RWPE2 (cell line): Measurements from ENCODE around the gene SKP1.
"Not testable (repeated sequence)": the region's sequence is repeated elsewhere in the genome, so short reads cannot be mapped to it uniquely, and the experiment has no call there.

Experiments used
- ATAC-seq: fragments of 200-7000 bp; cut with Tn5 transposase; 3 replicates; pipeline ENCODE4 v1.9.1; 2021; ENCODE audit warnings: low read depth
- DNase-seq: peaks from one replicate; pipeline ENCODE4 v3.0.0-alpha.2; 2020; ENCODE audit warnings: low spot score
- H3K27ac ChIP-seq: fragments of 450-650 bp; 2 replicates; pipeline ENCODE4 v1.5.1; 2017; ENCODE audit warnings: mild to moderate bottlenecking; ENCODE audit not compliant: poor library complexity, severe bottlenecking
- H3K27me3 ChIP-seq: fragments of 250-450 bp; sonication (Bioruptor Pico); 2 replicates; pipeline ENCODE4 v1.5.1; 2021; ENCODE audit warnings: mild to moderate bottlenecking, moderate library complexity; ENCODE audit not compliant: insufficient read depth, poor library complexity, severe bottlenecking
- H3K36me3 ChIP-seq: fragments of 250-450 bp; sonication (Bioruptor Pico); 2 replicates; pipeline ENCODE4 v1.5.1; 2020; ENCODE audit warnings: low read depth, mild to moderate bottlenecking, moderate library complexity
- H3K4me1 ChIP-seq: fragments of 250-450 bp; sonication (Bioruptor Pico); 2 replicates; pipeline ENCODE4 v1.5.1; 2021; ENCODE audit warnings: mild to moderate bottlenecking, moderate library complexity; ENCODE audit not compliant: insufficient read depth, poor library complexity, severe bottlenecking
- H3K4me3 ChIP-seq: fragments of 250-450 bp; sonication (Bioruptor Pico); 2 replicates; pipeline ENCODE4 v1.5.1; 2021; ENCODE audit warnings: mild to moderate bottlenecking, moderate library complexity; ENCODE audit not compliant: severe bottlenecking
- H3K9me3 ChIP-seq: fragments of 250-450 bp; sonication (Bioruptor Pico); 2 replicates; pipeline ENCODE4 v1.5.1; 2021; ENCODE audit warnings: mild to moderate bottlenecking, moderate library complexity; ENCODE audit not compliant: severe bottlenecking
- TF ChIP-seq, protein P1 (sequence below): fragments of 450-650 bp; IDR thresholded peaks from one replicate; pipeline ENCODE4 v1.5.1; 2017; ENCODE audit warnings: mild to moderate bottlenecking, moderate library complexity; ENCODE audit not compliant: poor library complexity, severe bottlenecking

SKP1 gene

DNA sequence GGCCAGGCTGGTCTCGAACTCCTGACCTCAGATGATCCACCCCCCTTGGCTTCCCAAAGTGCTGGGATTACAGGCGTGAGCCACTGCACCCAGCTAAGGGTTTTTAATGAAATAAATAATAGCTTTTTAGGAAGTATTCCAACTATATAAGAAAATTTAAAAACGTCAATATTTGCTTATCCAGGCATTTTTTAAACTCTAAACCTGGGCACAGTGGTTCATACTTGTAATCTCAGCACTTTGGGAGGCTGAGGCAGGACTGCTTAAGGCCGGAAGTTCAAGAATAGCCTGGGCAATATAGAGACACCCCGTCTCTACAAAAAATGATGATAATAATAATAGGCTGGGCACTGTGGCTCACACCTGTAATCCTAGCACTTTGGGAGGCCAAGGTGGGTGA, 14.2 kb downstream of the SKP1 start:
- H3K27ac ChIP-seq = no peak overlapping the region
- no peaks in the 10 kb centered on the region for H3K4me1 ChIP-seq
- H3K9me3 ChIP-seq = peaks cover 9% of the 10 kb centered on the region
- DNase-seq = no peak
- ATAC-seq = no peak
- no peaks in the 10 kb centered on the region for H3K27me3 ChIP-seq
- no peak overlapping the region for H3K4me3 ChIP-seq
- TF ChIP-seq, protein P1, sequence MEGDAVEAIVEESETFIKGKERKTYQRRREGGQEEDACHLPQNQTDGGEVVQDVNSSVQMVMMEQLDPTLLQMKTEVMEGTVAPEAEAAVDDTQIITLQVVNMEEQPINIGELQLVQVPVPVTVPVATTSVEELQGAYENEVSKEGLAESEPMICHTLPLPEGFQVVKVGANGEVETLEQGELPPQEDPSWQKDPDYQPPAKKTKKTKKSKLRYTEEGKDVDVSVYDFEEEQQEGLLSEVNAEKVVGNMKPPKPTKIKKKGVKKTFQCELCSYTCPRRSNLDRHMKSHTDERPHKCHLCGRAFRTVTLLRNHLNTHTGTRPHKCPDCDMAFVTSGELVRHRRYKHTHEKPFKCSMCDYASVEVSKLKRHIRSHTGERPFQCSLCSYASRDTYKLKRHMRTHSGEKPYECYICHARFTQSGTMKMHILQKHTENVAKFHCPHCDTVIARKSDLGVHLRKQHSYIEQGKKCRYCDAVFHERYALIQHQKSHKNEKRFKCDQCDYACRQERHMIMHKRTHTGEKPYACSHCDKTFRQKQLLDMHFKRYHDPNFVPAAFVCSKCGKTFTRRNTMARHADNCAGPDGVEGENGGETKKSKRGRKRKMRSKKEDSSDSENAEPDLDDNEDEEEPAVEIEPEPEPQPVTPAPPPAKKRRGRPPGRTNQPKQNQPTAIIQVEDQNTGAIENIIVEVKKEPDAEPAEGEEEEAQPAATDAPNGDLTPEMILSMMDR = no peak
- peaks cover 88% of the 10 kb centered on the region for H3K36me3 ChIP-seq

DNA sequence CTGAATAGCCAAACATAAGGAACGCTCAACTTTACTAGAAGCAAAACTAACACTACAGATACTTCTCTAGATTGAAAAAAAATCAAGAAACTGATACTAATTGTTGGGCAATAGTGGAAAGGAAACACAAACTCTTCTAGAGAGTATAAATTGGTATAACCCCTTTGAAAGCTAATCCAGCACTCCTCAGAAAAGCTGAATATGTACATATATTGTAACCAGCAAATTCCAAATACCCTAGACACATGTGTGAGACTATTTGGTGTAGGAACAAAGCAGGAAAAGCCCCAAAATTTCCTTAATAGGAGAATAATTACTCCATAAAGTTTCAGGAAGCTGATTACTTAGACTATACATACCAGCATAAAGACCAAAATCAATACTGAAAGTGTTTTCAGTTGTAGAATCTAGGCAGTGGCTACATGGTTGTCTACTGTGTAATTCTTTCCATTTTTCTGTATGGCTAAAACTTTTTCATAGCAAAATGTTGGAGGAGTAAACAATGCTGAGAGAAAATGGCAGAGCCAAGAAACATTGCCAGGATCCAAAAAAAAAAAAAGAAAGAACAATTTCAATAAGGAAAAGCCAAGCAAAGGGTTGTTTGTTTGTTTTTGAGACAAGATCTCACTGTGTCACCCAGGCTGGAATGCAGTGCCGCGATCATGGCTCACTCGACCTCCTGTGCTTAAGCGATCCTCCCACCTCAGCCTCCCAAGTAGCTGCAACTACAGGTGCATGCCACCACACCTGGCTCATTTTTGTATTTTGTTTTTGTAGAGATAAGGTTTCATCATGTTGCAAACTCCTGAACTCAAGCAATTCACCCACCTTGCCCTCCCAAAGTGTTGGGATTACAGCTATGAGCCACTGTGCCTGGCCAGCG, 15.0 kb downstream of the SKP1 start:
- Histone ChIP-seq H3K27me3 (no peaks in the 10 kb centered on the region), H3K4me3 (no peak overlapping the region), H3K4me1 (no peaks in the 10 kb centered on the region), H3K36me3 (peaks cover 88% of the 10 kb centered on the region), H3K27ac (no peak overlapping the region), H3K9me3 (peaks cover 9% of the 10 kb centered on the region)
- DNase-seq (no peak), ATAC-seq (no peak)
- TF ChIP-seq, protein P1 = no peak

DNA sequence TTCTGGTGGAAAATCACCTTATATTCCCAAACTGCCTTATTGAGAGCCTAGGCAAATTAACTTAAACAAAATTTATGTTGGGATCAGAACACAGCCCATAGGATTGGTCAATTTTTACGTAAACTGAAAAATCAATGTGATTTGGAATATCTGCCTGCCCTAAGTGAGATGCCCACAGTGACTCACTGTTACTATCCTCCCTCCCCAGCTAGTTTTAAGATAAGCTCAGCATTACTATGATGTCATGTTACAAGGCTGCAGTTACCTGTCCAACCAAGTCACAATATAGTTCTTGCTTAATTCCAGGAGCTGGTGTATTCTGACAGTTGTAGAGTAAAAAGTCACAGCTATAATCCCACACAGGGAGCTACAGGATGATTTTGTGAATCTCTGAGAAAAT, 23.1 kb downstream of the SKP1 start:
- TF ChIP-seq, protein P1 = no peak
- DNase-seq (no peak), ATAC-seq (peak; percentile 51; the same call in 1 of the 3 replicates)
- H3K4me1 ChIP-seq = peaks cover 4% of the 10 kb centered on the region
- H3K27ac ChIP-seq = no peak overlapping the region
- no peak overlapping the region for H3K4me3 ChIP-seq
- H3K36me3 ChIP-seq = peaks cover 96% of the 10 kb centered on the region
- no peaks in the 10 kb centered on the region for H3K27me3 ChIP-seq
- no peaks in the 10 kb centered on the region for H3K9me3 ChIP-seq

DNA sequence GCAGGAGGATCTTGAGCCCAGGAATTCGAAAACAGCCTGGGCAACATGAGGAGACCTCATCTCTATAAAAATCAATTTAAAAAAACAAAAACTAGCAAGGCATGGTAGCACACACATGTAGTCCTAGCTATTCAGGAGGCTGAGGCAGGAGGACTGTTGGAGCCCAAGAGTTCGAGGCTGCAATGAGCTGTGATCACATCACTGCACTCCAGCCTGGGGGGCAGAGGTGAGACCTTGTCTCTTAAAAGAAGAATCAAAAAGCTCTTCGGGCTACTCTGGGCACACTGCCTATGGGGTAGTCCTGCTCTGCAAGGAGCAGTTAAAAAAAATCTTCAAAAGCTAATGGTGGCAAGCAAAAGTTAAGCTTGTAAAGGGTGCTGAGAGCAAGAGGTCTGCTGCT, 23.5 kb downstream of the SKP1 start:
- Histone ChIP-seq H3K36me3 (peaks cover 96% of the 10 kb centered on the region), H3K27me3 (no peaks in the 10 kb centered on the region), H3K4me1 (peaks cover 4% of the 10 kb centered on the region), H3K9me3 (no peaks in the 10 kb centered on the region), H3K27ac (no peak overlapping the region), H3K4me3 (no peak overlapping the region)
- ATAC-seq (no peak), DNase-seq (no peak)
- TF ChIP-seq, protein P1 = no peak

DNA sequence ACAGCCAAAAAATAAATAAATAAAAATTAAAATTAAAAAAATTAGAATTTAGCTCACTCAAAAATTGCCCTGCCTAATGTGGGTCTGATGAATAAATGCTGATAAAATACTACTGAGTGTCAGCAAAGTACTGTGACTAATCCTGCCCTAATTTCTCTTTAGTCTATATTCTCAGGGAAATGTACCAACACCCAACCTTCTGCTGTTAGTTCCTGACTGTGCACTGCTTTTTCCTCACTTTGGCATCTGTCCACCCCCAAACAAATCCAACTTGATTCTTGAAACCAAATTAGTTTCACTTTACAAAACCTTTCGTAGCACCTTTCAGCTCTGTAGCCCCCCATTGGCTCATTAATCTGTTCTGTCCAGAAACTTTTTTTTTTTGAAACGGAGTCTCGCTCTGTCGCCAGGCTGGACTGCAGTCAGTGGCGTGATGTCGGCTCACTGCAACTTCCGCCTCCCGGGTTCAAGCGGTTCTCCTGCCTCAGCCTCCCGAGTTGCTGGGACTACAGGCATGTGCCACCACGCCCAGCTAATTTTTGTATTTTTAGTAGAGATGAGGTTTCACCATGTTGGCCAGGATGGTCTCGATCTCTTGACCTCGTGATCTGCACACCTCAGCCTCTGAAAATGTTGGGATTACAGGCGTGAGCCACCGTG, 24.4 kb downstream of the SKP1 start:
- not testable (repeated sequence) for H3K9me3 ChIP-seq, H3K27me3 ChIP-seq, H3K4me1 ChIP-seq, H3K4me3 ChIP-seq, DNase-seq, H3K27ac ChIP-seq, ATAC-seq
- peaks cover 90% of the 10 kb centered on the region for H3K36me3 ChIP-seq
